Ramos (cell line): ENCODE results near the gene CCNB3.
"Not testable (repeated sequence)": the region's sequence is repeated elsewhere in the genome, so short reads cannot be mapped to it uniquely, and the experiment has no call there.

Experiments
- in situ Hi-C: fragments of 300-500 bp; cut with MboI; formaldehyde crosslinking; loops from one replicate; pipeline ENCODE4 v1.14.3; 2022; ENCODE audit warnings: low sequenced_read_pairs; ENCODE audit not compliant: unreplicated experiment

Gene CCNB3

GRCh38 chrX:50204364-50204899 lies at the start of gene CCNB3:
Gene CCNB3 (plus strand): TSS chrX:50204765. CDS start chrX:50285164, 80,399 bp downstream.
- in situ Hi-C loops, result no loop called here

GRCh38 chrX:50157545-50158135 lies 46.9 kb upstream of the CCNB3 start:
- in situ Hi-C loops, result no loop called here

GRCh38 chrX:50158593-50158992 lies 46.0 kb upstream of the CCNB3 start:
- in situ Hi-C loops, result no loop called here

GRCh38 chrX:50161127-50161526 lies 43.4 kb upstream of the CCNB3 start:
- in situ Hi-C loops, result no loop called here

- in situ Hi-C loops, result no loop called here
Observed at GRCh38 chrX:50165727-50166126, 38.8 kb upstream of the CCNB3 start.

- in situ Hi-C loops, result no loop called here
Observed at GRCh38 chrX:50167366-50167765, 37.2 kb upstream of the CCNB3 start.

- in situ Hi-C loops, result no loop called here
Observed at GRCh38 chrX:50168241-50168687, 36.3 kb upstream of the CCNB3 start.

GRCh38 chrX:50169717-50170116 lies 34.8 kb upstream of the CCNB3 start:
- in situ Hi-C loops, result no loop called here

- in situ Hi-C loops, result no loop called here
Observed at GRCh38 chrX:50180073-50180940, 24.3 kb upstream of the CCNB3 start.

- in situ Hi-C loops, result no loop called here
Observed at GRCh38 chrX:50183891-50184290, 20.7 kb upstream of the CCNB3 start.

GRCh38 chrX:50188859-50189600 lies 15.5 kb upstream of the CCNB3 start:
- in situ Hi-C loops, result no loop called here

- in situ Hi-C loops, result no loop called here
Observed at GRCh38 chrX:50198348-50198747, 6.2 kb upstream of the CCNB3 start.

- in situ Hi-C loops, result no loop called here
Observed at GRCh38 chrX:50200907-50201306, 3.7 kb upstream of the CCNB3 start, which contains the start of gene AKAP4. Gene AKAP4 (minus strand): TSS chrX:50201007. CDS start chrX:50200889, 118 bp downstream.

- in situ Hi-C loops, result no loop called here
Observed at GRCh38 chrX:50202539-50202938, 2.0 kb upstream of the CCNB3 start.

- in situ Hi-C loops, result no loop called here
Observed at GRCh38 chrX:50206753-50207152, 2.2 kb downstream of the CCNB3 start.

GRCh38 chrX:50211510-50211909 lies 6.9 kb downstream of the CCNB3 start:
- in situ Hi-C loops, result no loop called here

GRCh38 chrX:50281253-50281652 lies 76.7 kb downstream of the CCNB3 start:
- in situ Hi-C loops, result no loop called here

- in situ Hi-C loops, result no loop called here
Observed at GRCh38 chrX:50327235-50327634, 122.7 kb downstream of the CCNB3 start.

GRCh38 chrX:50332668-50333067 lies 128.1 kb downstream of the CCNB3 start:
- in situ Hi-C loops, result not testable (repeated sequence)

GRCh38 chrX:50333308-50333707 lies 128.7 kb downstream of the CCNB3 start:
- in situ Hi-C loops, result no loop called here

- in situ Hi-C loops, result no loop called here
Observed at GRCh38 chrX:50343917-50344316, 139.4 kb downstream of the CCNB3 start.
